Measurements from ENCODE around the gene QARS1.

- no peak for TF ChIP-seq CTCF (IDR thresholded peaks at IDR 0.05; ENCODE audit: low read depth, low read length, poor library complexity, severe bottlenecking)
- TF ChIP-seq EZH2phosphoT487 (IDR thresholded peaks at IDR 0.05; ENCODE audit: borderline replicate concordance, low read length) = no peak
These were observed 11.4 kb downstream of the QARS1 start for GRCh38 chr3:49092938-49093852.

Data from DOHH2 (cell line).